HG03460 (cell line): ENCODE measurements around the gene BLM.
"Not testable (repeated sequence)": the region's sequence is repeated elsewhere in the genome, so short reads cannot be mapped to it uniquely, and the experiment has no call there.

Source experiments
- ATAC-seq: cut with Tn5 transposase; IDR thresholded peaks from one replicate; pipeline ENCODE4 v1.9.1; 2021; ENCODE audit not compliant: unreplicated experiment

BLM gene

DNA sequence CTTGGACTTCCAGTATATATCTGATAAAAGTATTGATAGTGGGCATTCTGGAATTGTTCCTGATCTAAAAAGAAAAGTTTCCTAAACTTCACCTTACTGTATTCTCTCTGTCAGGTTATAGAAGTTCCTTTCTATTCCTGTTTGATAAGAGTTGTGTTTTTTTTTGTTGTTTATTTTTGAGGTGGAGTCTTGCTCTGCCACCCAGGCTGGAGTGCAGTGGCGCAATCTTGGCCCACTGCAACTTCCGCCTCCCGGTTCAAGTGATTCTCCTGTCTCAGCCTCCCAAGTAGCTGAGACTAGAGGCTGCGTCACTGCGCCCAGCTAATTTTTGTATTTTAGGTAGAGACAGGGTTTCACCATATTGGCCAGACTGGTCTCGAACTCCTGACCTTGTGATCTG, 13.1 kb downstream of the BLM start:
- ATAC-seq: no peak

DNA sequence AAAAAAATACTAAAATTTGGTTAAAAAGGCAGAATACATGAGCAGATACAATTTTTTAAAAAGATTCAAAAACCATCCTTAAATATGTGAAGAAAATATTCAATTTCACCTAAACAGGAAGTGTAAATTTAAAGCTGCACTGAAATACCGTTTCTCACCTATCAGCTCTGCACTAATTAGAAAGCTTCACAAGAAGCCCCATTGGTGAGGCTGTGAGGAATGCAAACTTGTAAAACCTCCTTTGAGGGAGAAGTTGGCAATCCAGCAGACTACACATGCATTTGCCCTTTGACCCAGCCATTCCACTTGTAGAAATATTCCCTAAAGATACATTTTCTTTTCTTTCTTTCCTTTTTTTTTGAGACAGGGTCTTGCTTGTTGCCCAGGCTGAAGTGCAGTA, 18.8 kb downstream of the BLM start:
- no peak for ATAC-seq

DNA sequence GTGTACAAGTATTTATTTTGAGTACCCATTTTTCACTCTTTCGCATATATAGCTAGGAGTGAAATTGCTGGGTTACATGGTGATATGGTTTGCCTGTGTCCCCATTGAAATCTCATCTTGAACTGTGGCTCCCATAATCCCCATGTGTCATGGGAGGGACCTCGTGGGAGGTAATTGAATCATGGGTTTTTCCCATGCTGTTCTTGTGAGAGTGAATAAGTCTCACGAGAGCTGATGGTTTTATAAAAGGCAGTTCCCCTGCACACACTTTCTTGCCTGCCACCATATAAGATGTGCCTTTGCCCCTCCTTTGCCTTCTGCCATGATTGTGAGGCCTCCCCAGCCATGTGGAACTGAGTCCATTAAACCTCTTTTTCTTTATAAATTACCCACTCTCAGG, 23.4 kb downstream of the BLM start:
- not testable (repeated sequence) for ATAC-seq

DNA sequence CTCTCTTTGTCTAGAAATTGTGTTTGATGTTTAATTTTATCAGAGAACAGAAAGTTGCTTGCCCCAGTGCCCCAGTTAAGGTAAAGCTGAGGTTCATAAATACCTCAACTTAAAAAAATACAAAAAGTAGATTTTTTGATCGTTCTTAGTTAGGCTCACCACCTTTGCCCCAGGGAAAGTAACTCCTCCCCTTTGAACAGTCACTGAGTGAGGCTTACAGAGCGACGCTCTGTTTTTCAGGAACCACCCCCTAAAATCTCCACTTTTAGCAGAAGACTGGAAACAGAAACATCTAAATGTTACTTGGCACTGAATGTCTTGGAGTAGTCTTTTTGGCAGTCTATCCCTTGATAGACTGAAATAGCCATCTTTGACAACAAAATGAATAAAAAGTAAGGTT, 24.9 kb downstream of the BLM start:
- no peak for ATAC-seq

DNA sequence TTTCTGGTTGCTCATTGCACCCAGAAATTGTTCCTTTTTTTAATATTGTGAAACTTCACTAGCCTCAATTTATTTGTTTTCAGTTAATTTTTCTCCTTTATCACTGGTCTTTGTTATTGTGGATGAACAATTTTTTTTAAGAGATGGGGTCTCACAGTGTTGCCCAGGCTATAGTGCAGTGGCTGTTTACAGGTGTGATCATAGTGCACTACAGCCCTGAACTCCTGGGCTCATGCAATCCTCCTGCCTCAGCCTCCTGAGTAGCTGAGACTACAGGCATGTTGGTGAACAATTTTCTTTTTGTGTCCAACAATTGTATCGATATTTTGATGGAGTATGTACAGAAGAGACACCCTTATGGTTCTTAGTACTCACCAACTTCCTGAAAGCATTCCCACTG, 26.3 kb downstream of the BLM start:
- no peak for ATAC-seq

DNA sequence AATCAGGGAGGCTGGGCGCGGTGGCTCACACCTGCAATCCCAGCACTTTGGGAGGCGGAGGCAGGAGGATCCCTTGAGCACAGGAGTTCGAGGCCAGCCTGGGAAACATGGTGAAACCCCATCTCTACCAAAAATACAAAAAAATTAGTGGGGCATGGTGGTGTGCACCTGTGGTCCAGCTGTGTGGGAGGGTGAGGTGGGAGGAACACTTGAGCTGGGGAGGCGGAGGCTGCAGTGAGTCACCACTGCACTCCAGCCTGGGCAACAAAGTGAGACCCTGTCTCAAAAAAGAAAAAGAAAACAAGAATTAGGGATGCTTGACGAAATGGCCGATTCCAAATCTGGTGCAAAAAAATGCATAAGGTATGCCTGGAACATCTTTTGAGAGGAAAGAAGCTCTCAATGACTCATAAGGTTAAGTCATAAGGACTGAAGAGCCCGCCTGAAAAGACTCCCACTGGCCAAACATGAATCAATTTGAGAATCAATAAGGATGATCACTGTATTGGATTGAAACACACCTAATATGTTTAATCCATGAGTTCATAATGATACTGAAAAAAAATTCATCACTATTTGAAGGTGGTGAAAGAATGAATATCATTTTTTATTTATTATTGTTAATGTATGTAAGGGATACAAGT, 27.7 kb downstream of the BLM start:
- ATAC-seq: no peak

DNA sequence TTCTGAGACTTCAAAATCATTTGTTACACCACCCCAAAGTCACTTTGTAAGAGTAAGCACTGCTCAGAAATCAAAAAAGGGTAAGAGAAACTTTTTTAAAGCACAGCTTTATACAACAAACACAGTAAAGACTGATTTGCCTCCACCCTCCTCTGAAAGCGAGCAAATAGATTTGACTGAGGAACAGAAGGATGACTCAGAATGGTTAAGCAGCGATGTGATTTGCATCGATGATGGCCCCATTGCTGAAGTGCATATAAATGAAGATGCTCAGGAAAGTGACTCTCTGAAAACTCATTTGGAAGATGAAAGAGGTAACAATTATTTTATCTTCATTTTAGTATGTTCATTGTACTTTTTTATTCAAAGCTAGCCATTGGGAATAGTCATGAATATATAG, 32.6 kb downstream of the BLM start:
- no peak for ATAC-seq

DNA sequence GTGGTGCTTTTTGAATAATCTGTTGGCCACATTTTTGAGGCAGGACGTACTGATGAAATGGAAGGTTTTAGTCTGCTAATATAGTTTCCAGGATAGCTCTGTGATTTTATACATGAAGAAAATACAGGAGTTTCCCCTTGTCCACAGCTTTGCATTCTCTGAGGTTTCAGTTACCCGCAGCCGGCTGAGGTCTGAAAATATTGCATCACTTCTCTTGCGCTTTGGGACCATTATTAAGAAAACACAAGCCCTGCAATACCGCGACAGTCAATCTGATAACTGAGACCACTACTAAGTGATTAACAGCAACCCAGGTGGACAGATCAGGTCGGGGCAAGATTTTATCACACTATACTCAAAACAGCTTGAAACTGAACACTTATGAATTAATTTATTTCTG, 33.0 kb downstream of the BLM start:
- ATAC-seq: no peak

DNA sequence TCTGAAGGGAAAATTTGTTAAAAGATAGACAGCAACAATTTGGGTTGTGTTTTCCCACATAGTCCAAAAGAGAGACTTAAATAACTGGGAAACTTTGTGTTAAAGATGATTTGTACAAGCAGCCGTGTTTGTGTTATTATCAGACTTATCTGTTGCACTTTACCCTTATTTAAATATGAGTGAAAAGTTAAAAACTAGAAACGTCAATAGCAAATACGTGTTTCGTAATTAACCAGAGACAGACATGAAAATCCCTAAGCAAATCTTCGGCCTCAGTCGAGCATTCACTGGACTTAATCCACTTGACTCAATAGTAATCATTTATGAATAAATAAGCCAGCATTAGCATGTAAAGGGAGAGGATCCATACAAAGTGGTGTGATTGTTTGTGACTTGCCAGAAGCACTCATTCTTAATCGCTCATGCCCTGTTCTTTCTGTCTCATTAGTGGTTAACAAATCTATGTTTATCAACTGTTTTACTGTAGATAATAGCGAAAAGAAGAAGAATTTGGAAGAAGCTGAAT, 34.2 kb downstream of the BLM start:
- no peak for ATAC-seq

DNA sequence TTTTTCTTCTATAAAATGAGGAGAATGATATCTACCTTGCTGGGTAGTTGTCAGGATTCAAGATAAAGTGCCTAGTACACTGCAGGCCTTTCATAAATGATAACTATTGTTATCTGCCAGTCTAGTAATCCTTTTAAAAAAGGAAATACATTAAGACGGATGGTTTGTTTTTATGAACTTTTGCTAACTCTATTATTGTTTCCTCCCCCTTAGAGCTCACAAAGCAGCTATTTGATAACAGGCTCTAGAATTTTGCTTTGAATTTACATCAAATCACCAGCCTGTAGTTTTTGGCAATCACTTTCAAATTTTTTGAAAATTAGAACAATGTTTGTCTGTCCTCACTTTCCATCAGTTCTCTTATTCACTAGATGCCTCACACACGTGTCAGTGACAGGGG, 39.8 kb downstream of the BLM start:
- no peak for ATAC-seq

DNA sequence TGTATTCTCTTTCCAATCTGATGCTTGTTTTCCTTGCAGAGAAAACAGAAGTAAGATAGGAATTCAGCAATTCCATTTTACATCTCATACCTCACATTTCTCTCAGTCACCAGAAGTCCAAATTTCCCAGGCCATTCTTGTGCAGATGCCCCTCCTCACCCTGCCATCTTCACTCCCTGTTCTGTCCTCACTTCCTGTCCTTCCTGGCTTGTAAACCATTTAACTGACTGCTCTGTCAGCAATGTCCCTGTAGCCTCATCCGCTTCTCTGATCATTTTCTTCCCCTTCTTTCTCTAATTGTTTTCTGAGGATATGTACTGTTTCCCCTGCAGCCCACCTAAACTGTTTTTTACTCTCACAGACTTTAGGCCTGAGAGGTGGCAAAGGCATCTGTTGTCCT, 40.3 kb downstream of the BLM start:
- no peak for ATAC-seq

DNA sequence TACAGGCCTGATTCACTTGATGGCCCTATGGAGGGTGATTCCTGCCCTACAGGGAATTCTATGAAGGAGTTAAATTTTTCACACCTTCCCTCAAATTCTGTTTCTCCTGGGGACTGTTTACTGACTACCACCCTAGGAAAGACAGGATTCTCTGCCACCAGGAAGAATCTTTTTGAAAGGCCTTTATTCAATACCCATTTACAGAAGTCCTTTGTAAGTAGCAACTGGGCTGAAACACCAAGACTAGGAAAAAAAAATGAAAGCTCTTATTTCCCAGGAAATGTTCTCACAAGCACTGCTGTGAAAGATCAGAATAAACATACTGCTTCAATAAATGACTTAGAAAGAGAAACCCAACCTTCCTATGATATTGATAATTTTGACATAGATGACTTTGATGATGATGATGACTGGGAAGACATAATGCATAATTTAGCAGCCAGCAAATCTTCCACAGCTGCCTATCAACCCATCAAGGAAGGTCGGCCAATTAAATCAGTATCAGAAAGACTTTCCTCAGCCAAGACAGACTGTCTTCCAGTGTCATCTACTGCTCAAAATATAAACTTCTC, 43.6 kb downstream of the BLM start:
- ATAC-seq: no peak

DNA sequence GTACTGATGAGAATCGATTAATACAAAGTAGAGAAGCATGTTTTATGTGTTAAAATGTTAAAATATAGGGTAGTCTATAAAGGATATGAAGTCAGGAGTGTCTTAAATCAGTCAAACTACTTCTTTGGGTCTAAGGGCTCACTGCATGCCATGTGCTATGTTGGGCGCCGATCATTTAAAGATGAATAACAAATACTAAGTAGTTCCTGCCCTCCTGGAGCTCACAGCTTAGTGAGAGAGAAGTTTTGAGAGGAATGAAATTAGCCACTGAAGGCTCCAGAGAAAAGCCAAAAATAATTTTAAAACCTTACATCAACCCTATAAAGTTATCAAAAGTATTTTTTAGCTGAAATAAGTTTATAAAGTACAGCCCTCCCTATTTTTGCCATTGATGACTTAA, 44.5 kb downstream of the BLM start:
- no peak for ATAC-seq

DNA sequence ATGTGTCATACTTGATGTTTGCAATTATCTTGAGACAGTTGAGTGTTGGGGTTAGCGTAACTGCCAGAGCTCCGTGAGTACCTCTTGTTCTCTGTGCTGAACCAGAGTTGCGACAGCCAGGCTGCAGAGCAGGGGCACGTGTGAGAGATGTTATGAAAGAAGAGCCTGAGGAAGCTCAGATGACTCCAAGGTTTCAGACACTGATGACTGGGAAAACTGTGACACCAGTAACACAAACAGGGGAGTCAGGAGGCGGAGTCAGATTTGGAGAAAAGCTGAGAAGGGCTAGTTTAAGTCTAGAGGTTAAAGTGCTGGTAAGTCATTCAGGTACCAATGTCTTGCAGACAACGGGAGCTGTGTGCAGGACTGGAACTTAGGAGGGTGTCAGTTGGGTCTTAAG, 45.0 kb downstream of the BLM start:
- ATAC-seq: no peak

DNA sequence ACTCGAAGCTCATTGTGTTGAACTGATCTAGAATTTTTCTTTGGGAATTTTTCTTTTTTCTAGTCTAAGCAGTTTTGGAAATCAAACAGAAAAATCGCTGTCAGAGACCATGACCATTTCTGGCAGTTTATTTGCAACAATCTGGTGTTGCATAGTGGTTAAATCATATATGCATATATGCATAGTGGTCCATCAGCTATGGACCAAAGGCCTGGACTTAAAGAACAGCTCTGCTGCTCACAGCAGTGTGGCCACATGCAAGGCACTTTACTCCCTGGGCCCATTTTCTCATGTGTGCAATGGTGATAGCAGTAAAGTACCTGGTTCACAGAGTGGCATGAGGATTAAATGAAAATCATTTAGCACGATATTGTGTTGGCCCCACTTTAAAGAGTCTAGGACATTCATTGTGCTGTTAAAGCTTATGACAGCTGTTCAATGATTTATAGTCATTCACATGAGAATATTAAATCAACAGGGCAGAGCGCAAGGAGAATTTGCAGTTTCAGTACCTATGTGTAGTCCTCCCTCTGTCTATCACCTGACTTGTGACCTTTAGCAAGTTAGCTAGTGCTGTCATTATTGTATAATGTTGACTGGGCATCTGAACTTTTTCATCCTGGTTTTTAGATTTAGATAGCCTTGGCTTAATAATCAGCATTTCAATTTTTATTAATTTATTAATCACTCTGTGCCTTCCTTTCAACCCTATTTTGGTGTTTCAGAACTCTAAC, 46.4 kb downstream of the BLM start:
- ATAC-seq: no peak

DNA sequence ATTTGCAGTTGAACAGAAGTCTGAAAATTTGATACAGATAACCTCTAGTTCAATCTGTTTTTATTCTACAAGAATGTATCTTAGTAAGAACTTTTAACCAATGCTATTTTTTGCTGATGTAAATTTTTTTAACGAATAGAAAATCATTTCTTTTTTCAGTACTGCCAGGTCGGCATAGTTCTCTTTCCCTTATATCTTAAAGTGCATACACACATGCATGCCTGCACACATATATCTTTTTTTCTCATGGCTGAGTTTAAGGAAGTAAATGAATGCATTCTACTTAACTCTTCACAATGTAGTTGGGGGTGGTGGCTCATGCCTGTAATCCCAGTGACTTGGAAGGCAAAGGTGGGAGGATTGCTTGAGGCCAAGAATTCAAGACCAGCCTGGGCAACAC, 48.4 kb downstream of the BLM start:
- ATAC-seq: no peak

DNA sequence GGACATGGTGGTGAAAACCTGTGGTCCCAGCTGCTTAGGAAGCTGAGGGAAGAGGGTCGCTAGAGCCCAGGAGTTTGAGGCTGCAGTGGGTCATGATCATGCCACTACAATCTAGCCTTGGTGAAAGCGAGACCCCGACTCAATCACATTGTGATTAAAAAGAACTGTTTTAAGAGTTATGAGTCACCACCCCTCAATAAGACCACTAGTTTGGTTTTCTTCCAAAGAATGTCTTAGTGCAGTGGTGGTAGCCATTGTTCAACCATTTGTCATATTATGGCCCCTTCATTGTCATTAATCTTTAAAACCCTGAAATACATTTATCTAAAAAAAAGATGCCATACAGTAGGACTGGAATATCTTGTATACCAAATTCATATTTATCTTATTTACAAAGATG, 48.8 kb downstream of the BLM start:
- ATAC-seq: no peak

DNA sequence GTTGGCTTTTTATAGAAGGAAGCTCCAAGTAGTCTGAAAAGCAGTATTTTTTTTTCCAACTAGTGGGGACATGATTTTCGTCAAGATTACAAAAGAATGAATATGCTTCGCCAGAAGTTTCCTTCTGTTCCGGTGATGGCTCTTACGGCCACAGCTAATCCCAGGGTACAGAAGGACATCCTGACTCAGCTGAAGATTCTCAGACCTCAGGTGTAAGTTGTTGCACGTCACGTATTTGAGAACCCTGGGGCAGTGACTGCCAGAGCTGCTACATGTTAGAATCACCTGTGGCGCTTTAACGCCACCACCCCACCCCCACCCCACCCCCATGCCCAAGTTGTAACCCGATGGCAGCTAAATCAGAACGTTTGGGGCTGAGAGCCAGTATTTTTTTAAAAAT, 52.2 kb downstream of the BLM start:
- no peak for ATAC-seq

DNA sequence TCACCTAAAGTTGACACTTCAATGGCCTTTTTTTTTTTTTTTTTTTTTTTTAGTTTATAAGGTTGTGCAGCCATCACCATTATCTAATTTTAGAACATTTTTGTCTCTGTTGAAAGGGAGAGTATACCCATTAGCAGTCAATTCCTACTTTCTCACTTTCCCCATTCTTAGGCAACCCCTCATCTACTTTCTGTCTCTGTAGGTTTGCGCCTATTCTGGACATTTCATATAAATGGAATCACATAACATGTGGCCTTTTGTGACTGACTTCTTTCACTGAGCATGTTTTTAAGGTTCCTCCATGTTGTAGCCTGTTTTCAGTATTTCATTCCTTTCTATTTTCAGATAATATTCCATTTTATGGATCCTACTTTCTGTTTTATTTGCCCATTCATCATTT, 56.3 kb downstream of the BLM start:
- no peak for ATAC-seq

DNA sequence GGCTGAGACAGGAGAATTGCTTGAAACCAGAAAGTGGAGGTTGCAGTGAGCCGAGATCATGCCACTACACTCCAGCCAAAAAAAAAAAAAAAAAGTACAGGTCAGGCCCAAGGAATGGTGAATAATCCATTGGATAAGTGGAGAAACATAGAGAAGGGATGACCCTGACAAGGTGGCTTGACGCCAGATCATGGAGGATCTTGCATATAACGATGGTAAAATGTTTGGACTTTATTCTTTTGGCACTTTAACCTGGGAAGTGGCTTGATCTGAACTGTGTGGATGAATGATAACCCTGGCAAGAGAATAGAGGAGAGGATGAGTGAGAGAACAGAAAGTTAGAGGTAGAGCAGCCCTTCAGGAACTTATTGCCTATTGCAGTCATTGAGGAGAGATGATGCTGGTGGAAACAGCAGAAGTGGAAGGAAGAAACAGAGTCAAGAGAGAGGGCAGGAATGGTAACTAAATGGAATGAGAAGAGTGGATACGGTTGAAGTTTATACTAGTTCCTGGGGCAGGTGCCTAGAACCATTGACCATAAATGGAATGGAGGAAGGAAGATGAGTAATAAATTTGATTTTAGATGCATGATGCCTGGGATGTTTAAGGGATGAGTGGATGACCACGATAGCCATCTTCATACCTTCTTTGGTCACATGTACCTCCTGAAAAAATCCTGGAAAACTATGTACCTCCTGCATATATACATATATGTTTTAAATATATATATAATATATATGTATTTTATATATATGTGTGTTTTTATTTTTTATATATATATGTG, 57.8 kb downstream of the BLM start:
- ATAC-seq: no peak

DNA sequence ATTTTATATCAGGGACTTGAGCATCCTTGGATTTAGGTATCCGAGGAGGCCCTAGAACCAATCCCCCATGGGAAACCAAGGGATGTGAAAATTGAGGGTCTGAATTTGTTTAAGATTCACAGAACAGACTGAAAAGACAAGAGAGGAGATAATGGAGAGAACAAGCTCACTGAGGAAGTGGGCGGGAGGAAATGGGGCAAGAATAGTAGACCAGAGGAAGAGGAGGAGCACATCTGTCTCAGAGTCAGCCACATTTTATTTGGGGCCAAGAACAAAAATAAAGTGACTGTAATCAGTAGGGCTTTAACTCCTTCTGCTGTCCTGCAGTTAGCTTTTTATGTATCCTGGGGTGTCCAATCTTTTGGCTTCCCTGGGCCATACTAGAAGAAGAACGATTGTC, 63.8 kb downstream of the BLM start:
- ATAC-seq: no peak

DNA sequence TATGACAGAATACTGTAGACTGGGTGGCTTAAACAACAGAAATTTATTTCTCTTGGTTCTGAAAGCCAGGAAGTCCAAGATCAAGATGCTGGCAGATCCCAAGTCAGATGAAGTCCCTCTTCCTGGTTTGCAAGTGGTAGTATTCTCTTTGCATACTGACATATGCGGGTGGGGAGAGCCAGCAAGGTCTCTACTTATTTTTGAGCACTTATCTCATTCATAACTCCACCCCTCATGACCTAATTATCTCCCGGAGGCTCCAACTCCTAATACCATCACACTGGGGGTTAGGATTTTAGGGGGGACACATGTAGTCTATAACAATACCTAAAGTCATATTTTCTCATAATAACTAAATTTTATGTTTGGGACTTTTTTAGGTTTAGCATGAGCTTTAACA, 65.3 kb downstream of the BLM start:
- ATAC-seq: no peak
